NOMO-1 (cell line): ENCODE results near the gene EIF3D.

ENCODE experiments used
- DNase-seq, 2 experiments: peaks; one replicate each; lab custom pipeline; 2025; ENCODE audit not compliant: unreplicated experiment in 2 of 2; lab: John Stamatoyannopoulos, UW

Gene EIF3D

GRCh38 chr22:36510384-36510783 is 18.6 kb downstream of the EIF3D start:
- DNase-seq, result peak; percentile 68 to 79

- no peak for DNase-seq
These were observed 21.4 kb downstream of the EIF3D start for GRCh38 chr22:36507518-36508010.

- DNase-seq, result peak; percentile 79 to 88
These were observed 22.1 kb downstream of the EIF3D start, which contains the start of gene FOXRED2 for GRCh38 chr22:36506637-36507517. Gene FOXRED2, minus strand, starts transcription at chr22:36507040. Its CDS starts 618 bp downstream, at chr22:36506422.

- no peak for DNase-seq
These were observed 22.8 kb downstream of the EIF3D start for GRCh38 chr22:36505998-36506635.

DNA sequence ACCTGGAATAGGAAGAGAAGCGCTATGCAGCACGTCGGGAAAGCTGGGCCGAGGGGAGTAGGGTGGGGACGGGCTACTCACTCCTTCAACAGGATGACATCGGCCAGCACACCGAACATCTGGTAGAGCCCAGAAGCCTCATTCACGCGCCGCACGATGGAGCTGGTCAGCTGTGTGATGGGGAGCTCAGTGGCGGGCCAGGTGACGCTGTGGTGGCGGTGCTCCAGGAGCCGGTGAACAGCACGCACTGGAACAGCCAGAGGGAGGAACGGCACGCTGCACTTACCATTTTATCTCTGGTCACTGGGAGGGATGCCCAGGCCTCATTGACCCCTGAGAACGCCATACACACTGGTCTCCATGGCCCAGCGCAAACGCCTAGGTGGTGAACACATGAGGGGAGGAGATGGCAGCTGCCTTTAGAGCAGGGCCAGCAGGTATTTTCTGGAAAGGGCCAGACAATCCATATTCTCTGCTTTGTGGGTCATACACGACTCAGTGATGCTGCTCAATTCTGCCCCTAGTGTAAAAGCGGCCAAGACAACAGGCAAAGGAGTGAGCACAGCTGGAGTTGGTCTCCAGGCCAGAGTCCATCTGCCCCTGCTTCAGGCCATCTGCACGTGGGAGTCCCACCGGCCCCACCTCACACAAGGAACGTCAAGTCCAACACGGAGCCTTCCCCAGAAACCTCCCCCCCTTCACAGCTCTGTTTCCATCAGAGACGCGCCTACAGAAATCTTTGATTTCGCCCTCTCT is 30.9 kb downstream of the EIF3D start:
- DNase-seq, result no peak

DNA sequence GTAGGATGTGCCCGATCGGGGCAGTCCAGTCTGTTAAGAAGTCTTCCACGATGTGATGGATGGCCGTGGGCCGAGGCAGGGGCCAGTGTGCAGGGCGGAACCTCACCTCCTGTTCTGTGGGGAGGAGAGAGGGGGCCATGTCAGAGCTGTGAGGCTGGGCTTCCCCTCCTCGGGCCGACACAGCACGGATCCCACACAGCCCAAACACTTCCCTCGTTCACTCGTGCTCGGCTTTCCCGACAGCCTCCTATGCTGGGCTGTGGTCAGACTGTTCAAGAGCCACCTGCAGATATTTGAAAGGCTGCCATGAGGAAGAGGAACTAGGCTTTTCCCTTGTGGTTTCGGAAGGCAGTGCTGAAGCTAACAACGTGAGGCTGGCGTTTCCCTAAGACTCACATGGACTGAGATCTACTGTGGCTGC is 35.3 kb downstream of the EIF3D start:
- peak; percentile 74 to 95 for DNase-seq

- no peak for DNase-seq
These were observed 36.9 kb downstream of the EIF3D start for GRCh38 chr22:36492109-36492508.

DNA sequence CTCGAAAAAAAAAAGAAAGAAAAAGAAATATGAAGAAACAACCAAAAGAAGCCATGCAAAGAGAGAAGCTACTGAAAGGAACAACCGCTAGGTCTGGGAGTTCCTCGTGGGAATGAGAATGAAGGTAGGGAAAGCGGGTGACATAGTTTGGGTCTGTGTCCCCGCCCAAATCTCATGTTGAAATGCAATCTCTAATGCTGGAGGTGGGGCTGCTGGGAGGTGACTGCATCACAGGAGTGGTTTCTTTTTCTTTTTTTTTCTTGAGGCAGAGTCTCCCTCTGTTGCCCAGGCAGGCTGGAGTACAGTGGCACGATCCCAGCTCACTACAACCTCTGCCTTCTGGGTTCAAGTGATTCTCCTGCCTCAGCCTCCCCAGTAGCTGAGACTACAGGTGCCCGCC is 37.8 kb downstream of the EIF3D start:
- DNase-seq, result no peak

- no peak for DNase-seq
These were observed 42.2 kb downstream of the EIF3D start for GRCh38 chr22:36486619-36487384.

- DNase-seq, result peak; percentile 93 to 94
These were observed 47.4 kb downstream of the EIF3D start, which contains the start of gene TXN2 for GRCh38 chr22:36481393-36482168. Gene TXN2, minus strand, starts transcription at chr22:36481640. Its CDS starts 803 bp downstream, at chr22:36480837.

DNA sequence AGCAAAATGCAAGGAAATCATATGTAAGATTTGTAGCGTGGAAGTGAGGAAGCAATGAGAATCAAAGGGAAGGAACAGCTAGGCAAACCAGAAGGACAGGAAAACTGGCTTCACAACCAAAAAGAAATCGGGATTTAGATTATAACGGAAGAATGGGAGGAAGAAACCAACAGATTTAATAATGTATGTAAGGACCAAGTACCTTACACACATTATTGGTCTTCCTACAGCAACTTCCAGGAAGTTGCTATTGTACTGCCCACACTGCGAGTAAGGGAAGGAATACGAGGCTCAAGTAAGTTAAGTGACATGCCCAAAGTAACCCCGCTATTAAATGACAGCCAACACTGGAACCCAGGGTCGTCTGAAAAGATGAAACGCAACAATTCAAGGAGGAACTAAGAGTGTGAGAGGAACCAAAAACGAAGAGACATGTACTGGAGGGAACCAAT is 48.0 kb downstream of the EIF3D start:
- DNase-seq, result no peak

GRCh38 chr22:36478966-36479365 is 50.0 kb downstream of the EIF3D start:
- no peak for DNase-seq

DNA sequence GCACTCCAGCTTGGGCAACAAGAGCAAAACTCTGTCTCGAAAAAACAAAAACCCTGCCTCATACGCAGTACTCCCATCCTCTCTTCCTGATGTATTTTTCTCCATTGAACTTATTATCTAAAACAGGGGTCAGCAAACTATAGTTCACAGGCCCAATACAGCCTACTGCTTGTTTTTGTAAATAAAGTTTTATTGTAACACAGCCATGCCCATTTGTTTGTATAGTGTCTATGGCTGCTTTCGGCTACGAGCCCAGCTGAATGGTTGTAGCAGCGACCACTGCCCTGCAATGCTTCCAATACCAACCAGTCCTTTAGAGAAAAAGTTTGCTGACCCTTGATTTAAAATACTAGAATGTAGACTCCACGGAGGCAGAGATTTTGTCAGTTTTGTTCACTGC is 53.6 kb downstream of the EIF3D start:
- DNase-seq, result no peak

DNA sequence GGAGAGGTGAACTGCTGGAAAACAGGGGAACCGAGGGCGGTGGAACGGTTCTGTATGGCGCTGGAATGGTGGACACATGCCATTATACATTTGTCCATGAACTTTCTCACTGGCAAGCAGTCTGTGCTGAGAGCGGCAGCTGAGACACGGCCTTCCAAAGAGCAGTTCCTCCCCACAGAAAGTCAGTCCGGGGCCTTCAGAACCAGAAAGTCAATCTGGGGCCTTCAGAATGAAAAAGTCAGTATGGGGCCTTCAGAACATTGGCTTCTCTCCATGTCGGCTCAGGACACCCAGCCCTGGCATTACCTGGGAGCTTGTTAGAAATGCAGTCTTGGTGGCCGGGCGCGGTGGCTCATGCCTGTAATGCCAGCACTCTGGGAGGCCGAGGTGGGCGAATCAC is 56.3 kb downstream of the EIF3D start:
- no peak for DNase-seq

GRCh38 chr22:36471341-36471821 is 57.6 kb downstream of the EIF3D start:
- DNase-seq, result no peak

DNA sequence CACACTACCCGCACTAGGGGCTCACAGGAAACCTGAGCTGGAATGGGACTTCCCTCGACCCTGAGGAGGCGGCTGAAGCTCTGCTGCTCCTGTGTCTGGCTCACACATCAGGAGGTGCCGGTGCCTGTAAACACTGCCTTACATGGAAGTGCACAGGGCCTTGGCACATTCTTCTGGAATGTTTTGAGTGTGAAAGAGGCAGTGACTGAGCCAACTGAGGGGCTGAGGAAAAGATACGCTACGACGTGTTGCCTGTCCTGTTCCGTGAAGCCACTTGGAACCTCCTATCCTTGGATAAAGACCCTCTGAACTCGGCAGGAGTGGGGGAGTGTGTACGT is 58.0 kb downstream of the EIF3D start:
- no peak for DNase-seq

DNA sequence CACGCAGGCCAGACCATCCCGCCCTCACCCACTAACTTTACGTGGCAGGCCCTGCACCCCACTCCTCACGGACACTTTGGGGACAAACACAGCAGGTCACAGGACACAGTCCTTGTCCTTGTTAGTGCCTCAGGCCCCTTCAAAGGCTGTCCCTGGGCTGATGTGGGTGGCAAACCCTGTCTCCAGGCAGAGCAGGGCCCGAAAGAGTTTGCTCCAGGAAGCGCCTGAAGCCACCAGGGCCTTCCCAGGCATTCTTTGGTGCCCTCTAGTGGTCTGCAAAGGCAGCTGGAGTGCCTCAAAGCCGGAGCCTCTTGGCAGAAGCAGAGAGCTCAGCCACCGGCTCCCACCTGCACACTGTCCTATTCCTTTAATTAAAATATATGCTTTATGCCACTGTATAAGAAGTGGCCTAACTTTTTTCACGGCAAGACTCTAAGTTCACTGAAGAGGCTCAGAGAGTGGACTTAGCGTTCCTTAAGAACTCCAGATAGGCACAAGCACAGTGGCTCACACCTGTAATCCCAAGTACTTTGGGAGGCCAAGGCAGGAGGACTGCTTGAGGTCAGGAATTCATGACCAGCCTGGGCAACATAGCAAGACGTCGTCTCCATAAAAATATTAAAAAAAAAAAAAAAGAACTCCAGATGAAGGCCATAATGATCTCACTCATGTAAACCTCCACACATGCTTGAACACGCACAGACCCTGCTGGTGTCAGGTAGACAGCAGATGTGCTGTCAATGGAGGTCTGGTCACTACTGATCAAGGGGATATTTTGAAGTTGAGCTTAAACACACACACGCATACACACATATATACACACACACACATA is 58.6 kb downstream of the EIF3D start:
- peak; percentile 82 to 88 for DNase-seq

- no peak for DNase-seq
These were observed 59.8 kb downstream of the EIF3D start for GRCh38 chr22:36469094-36469710.
